GM19099 (cell line): ENCODE results near the gene SPAG6.

Experiments used
- POLR2A ChIP-seq: IDR thresholded peaks from 3 replicates; pipeline ENCODE4 v1.6.1; 2011; ENCODE audit warnings: low read depth; ENCODE audit not compliant: insufficient read length; ENCODE audit errors: extremely low read depth

SPAG6 gene

DNA sequence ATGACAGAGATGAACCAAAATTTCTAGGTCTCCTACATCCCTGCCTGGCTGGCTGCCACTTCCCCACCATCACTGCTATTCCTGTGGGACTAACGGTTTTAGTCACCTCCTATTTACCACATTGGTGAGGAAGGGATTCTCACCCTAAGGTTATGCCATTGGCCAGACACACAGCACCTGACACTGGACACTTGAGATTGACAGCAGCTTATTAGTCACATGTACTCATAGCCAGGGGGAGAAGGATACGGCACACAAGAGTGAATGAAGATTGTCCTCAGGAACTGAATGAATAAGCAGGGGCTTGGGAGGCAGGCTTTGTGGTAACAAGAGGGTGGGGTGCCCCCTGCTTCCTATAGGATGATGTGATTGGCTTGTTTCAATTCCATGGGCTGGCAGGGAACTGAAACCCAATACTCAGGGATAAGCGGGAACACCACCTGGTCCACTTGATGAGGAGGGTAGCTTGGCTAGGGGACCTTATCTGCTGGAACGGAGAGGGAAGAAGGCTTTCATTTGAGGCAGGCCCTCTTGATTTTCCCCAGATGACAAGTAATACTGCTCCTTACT is 99.0 kb downstream of the SPAG6 start:
- TF ChIP-seq POLR2A: no peak

DNA sequence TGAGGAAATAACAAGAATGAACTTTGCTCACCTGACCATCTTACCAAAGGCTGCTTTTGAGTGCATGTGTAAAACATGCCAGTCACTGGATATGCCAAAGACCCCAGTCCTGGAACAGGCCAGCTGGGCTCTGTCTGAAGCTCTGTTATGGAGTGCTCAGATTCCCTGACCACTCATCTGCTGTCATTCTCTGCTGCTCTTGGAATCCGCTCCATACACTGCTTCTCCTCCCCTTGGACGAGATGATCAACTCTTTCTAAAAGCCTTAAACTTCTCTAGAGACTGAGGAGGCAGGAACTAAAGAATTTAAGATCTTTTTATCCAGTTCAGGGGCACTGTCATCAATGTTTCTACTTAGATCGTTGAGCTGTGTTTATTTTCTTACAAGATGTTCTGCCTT is 100.2 kb downstream of the SPAG6 start:
- TF ChIP-seq POLR2A: no peak

DNA sequence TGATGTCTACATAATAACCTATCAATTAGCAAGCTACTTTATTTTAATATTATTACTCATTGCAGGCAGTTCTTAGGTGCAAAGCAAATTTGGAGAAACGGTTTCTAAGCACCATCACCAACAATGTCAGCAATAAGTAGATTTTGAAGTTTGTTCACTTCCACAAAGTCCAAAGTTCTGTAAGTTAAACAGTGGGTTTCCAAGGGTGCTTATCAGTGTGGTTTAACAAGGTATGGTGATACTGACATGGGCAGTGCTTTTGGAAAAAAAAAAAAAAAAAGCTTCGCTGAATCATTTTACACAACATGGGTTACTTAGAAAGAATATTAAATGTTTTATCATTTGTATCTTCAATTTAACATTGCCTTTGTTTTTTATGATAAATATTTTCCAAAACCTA is 101.8 kb downstream of the SPAG6 start:
- no peak for TF ChIP-seq POLR2A

DNA sequence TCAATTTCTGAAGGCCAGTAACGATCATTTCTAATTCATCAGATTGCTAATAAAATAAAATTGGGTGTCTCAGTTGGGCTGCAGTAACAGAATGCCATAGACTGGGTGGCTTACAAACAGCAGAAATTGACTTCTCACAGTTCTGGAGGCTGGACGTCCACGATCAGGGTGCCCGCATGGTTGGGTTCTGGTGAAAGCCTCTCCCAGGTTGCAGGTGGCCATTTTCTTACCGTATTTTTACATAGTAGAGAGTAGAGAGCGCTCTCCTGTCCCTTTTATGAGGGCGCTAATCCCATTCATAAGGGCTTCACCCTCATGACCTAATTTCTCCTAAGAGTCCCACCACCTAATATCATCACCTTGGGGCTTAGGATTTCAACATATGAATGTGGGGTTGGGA is 106.0 kb downstream of the SPAG6 start:
- TF ChIP-seq POLR2A: no peak

DNA sequence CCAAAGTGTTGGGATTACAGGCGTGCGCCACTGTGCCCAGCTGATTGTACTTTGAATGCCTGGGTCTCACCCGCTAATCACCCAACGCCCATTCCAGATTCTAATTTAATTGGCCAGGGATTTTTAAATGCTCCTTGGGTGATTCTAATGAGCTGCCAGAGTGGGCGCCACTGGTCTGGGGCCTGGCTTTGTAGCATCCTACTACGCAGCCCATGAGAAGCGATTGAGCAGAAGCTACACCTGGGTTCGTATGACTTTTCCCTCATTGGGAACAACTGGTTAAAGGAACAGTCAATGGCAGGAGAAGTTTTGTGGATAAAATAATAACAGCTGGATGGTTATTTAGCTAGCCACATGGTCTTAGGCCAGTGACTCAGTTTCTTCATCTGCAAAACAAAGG is 108.0 kb downstream of the SPAG6 start:
- no peak for TF ChIP-seq POLR2A

DNA sequence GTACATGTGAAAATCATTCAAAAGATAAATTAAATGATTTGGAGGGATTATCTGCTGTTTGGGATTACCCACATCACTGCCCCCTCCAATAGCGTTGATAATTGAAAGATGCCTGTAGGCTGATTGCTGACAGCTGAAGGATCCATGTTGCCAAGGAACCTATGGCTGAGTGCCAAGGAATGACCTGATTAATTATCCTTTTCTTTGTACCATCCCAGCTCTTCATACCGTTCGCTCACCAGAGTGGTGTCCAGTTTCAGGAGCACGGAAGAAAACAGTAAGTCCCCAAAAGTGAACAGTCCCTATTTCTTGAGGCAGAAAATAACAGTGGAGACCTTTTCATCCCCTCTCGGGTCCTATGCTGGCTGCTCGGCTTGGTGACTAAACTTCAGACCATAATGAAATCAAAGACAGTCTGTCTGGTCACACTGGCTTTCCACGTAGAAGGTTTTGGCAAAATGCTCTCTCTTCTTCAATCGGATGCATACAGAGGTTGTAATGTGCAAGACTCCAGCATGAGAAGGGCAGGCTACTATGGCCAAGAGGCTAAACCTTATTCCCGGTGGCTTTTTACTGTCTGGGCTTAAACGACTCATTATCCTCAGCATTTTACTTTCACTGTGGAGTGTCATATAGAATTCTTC is 108.8 kb downstream of the SPAG6 start:
- TF ChIP-seq POLR2A: no peak

DNA sequence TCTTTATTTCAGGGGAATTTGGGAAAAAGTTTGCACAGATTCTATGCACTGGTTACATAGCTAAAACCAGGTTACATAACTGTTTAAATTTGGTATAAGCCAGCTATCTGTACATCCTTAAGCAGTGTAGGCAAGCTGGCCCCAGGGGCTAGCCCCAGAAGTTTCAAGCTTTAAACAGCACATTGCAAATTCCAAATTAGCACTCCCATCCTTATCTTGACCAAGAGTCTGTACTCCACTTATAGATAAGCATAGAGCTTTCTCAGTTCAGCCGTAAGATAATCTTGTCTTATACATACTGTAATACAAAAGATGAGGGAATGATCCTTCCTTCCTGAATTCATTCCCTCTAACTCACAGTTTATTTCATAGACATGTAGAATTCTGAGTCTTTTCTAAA is 109.3 kb downstream of the SPAG6 start:
- TF ChIP-seq POLR2A: no peak

DNA sequence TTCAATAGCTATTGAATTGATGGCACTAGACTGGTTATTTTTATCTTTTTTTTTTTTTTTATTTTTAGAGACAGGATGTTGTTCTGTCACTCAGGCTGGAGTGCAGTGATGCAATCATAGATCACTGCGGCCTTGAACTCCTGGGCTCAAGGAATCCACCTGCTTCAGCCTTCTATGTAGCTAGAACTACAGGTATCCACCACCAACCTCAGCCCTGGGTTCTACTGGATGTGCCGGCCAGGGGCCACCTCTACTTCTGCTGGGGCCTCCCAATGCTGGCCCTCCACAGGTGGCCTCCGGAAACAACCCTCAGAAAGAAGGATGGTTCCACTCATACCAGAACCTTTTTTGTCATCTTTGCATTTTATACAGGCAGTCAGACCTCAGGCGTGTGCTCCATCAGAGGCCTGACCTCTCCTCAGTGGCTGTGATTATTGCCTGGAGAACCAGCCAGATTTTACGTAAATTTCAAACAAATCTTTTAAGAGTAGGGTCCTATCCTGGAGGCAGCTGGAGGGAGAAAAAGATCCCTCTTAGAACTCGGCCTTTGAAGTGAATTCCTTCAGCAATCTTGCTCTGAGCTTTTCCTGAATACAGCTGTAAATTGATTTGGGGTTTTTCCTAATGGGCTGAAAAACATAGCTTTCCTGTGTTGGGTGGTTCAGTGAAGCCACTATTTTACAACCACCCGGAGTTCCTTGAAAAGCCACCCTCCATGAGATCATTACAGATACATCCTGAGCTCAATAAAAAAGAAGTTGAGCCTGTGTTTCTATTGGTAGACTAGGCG is 110.0 kb downstream of the SPAG6 start:
- TF ChIP-seq POLR2A: no peak

DNA sequence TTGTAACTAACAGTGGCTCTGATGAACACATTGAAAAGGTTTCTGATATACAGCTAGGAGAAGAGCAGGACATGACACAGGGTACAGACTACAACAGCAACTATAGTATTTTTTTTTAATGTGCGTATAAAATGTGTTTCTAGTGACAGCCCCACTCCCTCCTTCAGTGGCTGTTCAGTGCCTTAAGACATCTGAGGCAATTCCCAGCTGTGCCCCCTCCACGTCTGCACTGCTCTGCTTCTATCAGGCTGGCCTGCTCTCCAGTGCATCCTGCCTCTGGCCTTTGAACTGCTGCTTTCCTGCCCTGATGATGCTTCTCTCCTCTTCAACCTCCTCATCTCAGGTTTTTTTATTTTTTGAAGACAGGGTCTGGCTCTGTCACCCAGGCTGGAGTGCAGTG is 111.2 kb downstream of the SPAG6 start:
- no peak for TF ChIP-seq POLR2A

DNA sequence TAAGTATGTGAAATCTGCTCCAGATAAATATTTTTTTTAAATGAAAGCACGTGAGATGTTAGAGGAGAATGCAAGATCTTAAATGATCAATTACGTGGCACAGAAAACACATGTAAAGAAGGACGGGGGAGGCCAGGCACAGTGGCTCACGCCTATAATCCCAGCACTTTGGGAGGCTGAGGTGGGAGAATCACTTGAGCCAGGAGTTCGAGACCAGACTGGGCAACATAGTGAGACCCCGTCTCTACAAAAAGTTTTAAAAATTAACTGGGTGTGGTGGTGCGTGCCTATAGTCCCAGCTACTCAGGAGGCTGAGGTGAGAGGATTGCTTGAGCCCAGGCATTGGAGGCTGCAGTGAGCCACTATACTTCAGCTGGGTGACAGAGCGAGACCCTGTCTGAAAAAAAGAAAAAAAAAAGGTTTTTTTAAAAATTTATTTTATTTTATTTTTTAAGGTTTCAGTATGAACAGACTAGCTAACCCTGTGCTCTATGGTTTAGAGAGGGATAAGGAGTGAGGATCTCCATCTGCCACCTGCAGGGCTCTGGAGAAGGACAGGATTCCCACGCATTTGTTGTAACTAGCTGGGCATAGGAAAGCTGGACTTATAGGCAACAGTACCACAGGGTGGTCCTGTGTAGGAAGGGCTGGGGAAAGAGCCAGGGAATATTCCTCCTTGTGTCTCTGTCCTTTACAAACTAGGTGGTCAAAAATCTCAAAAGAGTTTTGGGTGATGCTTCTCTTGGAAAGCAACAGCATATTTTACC is 113.2 kb downstream of the SPAG6 start:
- TF ChIP-seq POLR2A: no peak

DNA sequence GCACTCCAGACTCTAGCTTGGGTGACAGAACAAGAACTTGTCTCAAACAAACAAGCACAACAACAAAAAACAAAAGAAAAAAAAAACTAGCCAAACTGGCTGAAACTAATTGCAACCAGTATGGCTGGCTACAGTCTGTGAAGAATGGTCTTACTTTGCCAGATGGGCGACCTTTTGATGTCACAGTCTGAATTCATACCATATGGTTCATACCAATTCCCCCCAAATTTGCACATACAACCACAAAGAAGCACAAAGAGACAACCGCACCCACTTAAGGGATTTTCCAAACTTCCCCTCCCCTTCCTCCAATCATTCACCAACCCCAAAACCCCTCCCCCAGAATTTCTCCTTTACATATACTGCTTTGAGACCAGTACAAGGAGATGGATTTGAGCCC is 114.2 kb downstream of the SPAG6 start:
- TF ChIP-seq POLR2A: no peak

DNA sequence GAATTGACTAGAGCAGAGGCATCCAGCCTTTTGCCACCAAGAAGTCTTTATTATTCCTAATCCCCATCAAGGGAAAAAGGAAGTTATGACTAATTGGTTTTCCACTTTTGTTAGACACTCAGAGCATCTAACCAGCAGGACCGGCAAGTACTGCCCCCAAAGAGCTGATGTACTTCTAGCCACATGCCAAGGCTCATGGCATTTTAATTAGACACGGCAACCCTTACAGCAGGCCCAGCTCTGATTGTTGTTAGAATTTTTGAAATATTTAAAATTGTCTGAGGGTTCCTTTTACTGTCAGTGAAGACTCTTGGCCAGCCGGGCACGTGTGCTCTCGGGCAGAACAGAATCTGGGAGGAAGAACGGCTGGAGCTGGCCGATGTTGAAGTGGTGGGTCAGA is 114.8 kb downstream of the SPAG6 start:
- TF ChIP-seq POLR2A: no peak

DNA sequence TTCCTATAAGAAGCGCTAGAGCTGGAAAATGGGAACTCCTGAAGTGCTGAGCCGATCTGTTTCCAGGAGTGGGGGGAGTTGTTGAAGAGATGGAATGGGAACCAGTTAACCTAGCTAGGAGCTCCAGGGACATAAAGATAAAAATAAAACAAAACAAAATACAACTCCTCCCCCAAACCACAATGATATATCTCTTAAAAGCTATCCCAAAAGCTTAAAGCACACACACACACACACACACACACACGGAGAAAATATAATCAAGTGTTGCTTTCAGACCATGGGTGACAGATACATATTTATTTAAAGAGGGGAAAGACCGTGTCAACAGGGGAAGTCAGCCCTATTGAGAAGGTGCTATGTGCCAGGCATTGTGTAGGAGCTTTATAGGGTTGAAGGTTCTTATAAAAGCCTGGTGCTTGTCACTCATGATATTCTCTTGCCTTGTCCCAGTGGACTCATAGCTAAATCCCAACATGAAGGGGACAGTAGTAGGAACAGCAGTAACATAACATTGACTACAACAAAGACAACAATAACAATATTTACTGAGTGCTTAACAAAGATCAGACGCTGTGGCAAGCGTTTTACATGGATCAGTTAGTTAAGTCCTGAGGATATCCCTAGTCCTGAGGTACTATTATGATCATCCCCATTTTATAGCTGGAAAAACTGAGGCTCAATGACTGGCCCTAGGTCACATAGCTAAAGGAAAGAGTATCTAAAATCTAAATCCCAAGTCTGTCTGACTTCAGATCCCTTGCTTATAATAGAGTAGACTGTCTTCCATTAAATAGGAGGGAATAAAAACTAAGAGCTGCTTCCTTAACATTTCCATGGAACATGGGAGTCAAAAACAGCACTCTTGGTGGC is 115.5 kb downstream of the SPAG6 start:
- no peak for TF ChIP-seq POLR2A

DNA sequence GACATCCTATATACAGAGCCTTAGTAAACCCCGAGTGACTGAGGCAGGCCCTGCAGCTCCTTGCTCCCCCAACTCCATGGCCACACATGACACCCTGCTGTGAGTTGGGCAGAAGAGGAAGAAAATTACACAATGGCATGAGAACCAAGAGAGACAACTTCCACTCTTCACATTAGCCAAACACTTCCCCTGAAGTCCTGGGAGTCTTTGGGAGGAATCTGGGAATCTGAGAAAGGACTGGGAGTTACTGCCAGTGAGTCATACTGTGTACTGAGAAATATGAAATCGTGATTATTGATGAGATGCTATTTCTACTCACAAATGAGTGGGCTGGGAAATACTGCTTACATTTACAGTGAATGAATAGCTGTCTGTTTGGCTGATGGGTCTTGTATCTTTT is 116.6 kb downstream of the SPAG6 start:
- TF ChIP-seq POLR2A: no peak

DNA sequence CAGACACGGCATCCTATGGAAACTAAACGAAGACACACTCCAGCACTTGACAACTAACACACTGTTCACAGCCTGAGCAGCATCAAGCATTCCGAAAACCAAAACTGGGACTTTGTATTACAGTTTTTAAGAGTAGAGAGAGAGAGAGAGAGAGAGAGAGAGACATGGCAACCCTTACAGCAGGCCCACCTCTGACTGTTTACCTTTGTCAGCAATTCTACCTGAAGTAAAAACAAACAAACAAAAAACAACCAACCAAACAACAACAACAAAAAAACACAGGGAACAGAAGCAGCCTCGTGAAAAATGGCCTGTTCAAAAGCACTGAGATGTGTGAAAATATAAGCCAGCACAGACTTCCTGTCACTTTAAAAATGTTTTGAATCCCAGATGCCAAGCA is 118.0 kb downstream of the SPAG6 start:
- no peak for TF ChIP-seq POLR2A

DNA sequence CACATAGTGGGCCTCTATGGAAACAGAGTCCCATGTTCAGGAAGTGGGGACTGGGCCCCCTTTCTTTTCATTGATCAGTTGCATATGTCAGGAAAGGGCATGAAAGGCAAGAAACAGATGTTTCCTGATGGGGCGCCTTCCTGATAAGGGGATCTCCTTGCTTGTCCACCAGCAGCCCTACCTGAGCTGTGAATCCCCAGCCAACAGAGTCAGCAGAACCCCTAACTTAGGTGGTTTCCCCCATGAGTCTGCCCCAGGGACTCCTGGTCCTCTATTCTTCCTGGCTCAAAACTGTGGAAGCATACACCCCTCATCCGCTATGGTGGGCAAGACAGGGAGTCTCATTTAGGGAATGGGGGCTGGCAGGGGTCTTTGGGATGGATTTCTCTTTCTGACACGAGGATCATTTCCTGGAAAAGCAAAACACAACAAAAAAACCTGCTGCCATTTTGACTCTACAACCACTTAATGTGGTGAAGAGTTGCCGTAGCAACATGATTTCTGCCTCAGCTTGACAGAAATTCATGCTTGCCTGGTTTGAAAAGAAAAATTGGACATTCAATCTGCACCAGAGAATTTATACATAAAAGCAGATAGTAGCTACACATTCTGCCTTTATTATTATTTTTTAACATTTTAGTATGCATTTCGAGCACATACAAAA is 119.8 kb downstream of the SPAG6 start:
- no peak for TF ChIP-seq POLR2A
